IPS-18c (cell line): ENCODE measurements around the gene AGMO.

Source experiments
- H3K4me3 ChIP-seq: 2 replicates; pipeline ENCODE4 v1.7.0; 2013; ENCODE audit warnings: low read depth, mild to moderate bottlenecking, low read length, moderate library complexity; ENCODE audit not compliant: insufficient read depth
- H3K9me3 ChIP-seq: one replicate; pipeline ENCODE4 v1.6.1; 2013; ENCODE audit warnings: mild to moderate bottlenecking, low read length, moderate library complexity; ENCODE audit not compliant: control insufficient read depth, insufficient read depth

Gene AGMO

DNA sequence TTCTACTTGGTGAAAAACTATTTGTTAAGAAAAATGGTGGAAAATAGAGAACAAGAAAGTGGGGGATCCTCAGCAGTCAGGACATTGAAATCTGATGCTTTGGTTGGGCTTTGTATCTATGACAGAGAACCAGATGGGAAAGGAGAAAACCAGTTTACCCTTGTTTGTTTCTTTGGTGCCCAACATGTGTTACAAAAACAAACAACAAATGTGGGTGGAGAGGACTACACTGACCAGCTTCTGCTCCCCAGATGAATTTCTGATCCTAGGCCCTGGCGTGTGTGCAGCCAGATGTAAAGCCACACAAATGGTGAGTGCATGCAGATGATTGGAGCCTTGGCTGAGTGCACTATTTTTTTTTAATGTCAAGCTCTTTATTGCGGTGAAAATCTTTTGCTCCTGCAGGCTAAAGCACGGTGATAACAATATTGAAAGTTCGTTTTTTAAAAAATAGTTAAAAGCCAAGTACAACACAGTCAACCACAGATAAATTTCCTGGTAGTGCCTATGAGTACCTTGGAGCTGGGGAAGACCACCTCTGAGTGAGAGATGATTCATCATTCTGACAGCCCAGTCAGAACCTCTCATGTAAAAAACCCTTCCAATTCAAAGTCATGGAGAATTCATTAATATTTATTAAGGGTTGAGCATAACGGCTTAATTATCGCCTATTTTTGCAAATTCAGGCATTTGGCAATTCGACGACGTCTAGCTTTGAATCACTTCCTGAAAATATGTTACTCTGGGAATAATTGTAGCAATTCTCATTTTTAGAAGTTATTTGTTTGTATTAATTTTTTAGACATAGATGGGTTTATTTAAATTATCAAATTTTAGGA is 163.7 kb downstream of the AGMO start:
- peaks cover 3% of the 10 kb centered on the region for H3K9me3 ChIP-seq
- H3K4me3 ChIP-seq, result no peak overlapping the region

GRCh38 chr7:15397159-15397550 is 164.7 kb downstream of the AGMO start:
- Histone ChIP-seq H3K9me3 (peaks cover 3% of the 10 kb centered on the region), H3K4me3 (no peak overlapping the region)

GRCh38 chr7:15396210-15397158 is 165.3 kb downstream of the AGMO start:
- H3K4me3 ChIP-seq, result no peak overlapping the region
- H3K9me3 ChIP-seq, result peaks cover 3% of the 10 kb centered on the region

- Histone ChIP-seq H3K9me3 (no peaks in the 10 kb centered on the region), H3K4me3 (no peak overlapping the region)
Observed at GRCh38 chr7:15389073-15389472, 172.7 kb downstream of the AGMO start.

GRCh38 chr7:15378494-15379145 is 183.2 kb downstream of the AGMO start:
- H3K9me3 ChIP-seq, result no peaks in the 10 kb centered on the region
- no peak overlapping the region for H3K4me3 ChIP-seq

DNA sequence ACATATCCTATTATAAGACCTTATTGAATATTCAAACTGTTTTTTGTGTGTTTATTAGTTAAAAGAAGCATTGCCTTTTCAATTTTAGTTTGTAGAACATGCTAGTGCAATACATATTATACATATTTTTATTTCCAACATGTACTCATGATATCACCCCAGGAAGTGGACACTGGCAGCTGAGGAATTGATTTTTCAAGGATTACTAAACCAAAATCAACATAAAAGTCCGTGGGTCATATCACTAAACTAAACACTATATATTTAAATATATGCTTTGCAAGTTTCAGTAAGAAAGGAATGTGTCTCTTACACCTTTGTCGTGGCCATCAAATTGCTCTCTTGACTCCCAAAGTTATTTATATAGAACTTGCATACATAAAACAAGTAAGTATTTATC is 185.2 kb downstream of the AGMO start:
- H3K4me3 ChIP-seq, result no peak overlapping the region
- H3K9me3 ChIP-seq, result no peaks in the 10 kb centered on the region

DNA sequence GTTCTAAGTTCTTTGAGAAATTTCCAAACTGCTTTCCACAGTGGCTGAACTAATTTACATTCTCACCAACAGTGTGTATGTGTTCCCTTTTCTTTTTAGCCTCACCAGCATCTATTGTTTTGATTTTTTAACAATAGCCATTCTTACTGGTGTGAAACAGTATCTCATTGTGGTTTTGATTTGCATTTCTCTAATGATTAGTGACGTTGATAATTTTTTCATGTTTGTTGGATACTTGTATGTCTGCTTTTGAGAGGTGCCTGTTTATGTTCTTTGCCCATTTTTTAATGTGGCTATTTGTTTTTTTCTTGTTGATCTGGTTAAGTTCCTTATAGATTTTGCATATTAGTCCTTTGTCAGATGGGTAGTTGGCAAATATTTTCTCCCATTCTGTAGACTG is 191.4 kb downstream of the AGMO start:
- Histone ChIP-seq H3K4me3 (no peak overlapping the region), H3K9me3 (no peaks in the 10 kb centered on the region)

DNA sequence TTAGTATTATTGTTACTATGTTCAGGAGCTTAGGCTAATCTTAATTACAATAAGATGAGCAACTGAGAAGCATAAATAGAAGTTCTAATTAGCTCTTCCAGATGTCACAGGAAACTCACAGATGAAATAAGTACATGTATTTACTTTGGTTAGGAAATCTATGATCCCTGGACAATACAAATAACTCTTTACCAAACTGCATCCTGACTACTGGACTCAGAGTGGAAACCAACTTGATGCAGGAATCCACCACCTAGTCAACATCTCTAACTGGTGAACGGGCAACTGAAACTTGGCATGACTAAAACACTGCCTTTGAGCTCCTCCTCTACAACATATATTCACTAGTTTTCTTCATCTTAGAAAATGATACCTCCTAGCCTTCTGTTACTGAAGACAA is 193.2 kb downstream of the AGMO start:
- Histone ChIP-seq H3K9me3 (no peaks in the 10 kb centered on the region), H3K4me3 (no peak overlapping the region)

- Histone ChIP-seq H3K9me3 (no peaks in the 10 kb centered on the region), H3K4me3 (no peak overlapping the region)
Observed at GRCh38 chr7:15367897-15368296, 193.9 kb downstream of the AGMO start.

- Histone ChIP-seq H3K9me3 (no peaks in the 10 kb centered on the region), H3K4me3 (no peak overlapping the region)
Observed at GRCh38 chr7:15358112-15358511, 203.7 kb downstream of the AGMO start.

GRCh38 chr7:15352421-15353206 is 209.2 kb downstream of the AGMO start:
- H3K9me3 ChIP-seq, result no peaks in the 10 kb centered on the region
- no peak overlapping the region for H3K4me3 ChIP-seq

DNA sequence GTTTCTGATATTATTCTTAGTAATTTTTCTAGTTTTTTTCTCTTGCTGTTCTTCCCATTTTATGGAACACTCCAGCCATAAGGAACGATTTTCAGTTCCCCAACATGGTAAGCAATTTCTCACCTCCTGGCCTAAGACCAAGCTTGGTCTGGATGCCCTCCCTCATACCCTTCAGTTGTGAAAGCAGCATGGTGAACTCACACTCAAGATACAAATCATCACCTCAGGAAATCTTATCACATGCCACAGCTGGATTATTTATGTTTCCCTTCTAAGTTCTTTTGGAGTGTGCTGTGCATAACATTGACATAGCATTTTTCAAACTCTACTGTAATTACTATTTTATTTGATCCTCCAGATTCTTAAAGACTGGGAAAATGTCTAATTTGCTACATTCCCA is 216.6 kb downstream of the AGMO start:
- no peak overlapping the region for H3K4me3 ChIP-seq
- H3K9me3 ChIP-seq, result no peaks in the 10 kb centered on the region

DNA sequence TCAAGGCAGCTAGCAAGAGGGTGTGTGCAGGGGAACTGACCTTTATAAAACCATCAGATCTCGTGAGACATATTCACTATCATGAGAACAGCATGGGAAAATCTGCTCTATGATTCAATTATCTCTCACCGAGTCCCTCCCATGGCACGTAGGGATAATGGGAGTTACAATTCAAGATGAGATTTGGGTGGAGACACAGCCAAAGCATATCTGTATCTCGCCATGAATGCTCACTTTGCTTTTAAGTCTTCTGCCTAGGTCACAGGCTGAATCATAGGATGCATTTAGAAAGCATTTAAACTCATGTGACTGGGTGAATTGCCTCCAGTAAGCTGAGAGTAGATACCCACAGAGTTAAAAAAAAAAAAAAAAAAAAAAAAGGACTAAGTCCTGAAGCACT is 220.0 kb downstream of the AGMO start:
- Histone ChIP-seq H3K4me3 (no peak overlapping the region), H3K9me3 (no peaks in the 10 kb centered on the region)

DNA sequence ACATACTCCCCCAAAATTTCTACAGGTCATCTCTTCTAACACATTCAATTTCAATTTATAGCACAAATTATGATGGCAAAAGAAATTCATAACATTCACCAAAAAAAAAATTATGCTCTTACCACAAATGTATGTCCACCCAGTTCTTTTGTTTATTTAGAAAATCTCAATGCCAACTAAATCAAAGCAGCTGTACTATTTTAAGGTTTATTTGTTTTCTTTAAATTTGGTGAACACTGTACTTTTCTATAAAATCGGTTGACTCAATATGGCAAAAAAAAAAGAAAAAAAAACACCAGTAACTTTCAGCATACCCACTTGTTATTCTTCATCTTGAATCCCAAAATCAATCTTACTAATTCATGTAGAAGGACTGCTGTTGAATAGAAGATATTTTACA is 225.7 kb downstream of the AGMO start:
- H3K9me3 ChIP-seq, result no peaks in the 10 kb centered on the region
- H3K4me3 ChIP-seq, result no peak overlapping the region

- no peak overlapping the region for H3K4me3 ChIP-seq
- H3K9me3 ChIP-seq, result no peaks in the 10 kb centered on the region
Observed at GRCh38 chr7:15335390-15335789, 226.4 kb downstream of the AGMO start.

DNA sequence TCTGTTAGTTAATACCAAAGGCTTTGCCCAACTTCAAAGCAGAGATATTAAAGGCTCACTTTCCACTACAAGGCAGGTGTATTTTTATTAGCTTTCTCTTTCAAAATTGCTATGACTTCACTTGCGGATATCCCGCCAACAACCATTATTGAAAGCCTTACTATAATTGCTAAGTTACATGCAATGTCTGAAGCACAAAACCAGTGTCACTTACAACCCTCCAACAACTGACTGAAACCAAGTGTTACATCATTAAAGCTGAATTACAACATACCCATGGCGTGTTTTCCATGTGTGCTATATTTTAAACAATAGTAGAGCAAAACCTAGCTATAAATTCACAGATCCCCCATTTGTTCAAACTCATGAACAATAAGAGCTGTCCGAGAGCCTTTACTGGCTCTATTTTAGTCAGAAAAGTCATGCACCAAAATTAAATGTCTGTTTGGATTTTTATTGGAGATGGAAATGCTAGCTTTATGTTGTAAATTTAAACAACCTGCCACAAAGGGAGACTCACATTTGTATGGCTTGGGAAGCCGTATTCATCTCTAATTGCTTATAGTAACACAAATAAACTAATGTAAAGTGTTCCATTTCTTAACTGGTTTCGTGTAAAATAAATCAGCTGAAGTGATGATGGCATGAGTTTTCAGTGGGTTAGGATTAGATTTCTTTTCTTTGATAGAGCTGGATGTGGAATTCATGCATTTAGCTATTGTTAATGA is 227.1 kb downstream of the AGMO start:
- no peaks in the 10 kb centered on the region for H3K9me3 ChIP-seq
- H3K4me3 ChIP-seq, result no peak overlapping the region
